Panc1 (cell line): ENCODE results near the gene KCNQ1OT1. TPM values are rescaled to one million over a fixed set of nuclear protein-coding genes. Genes with fewer than 3 reads are reported as not detected.

Experiments
- ATAC-seq: fragments of 200-7000 bp; cut with Tn5 transposase; 2 replicates; pipeline ENCODE4 v1.9.1; 2020; ENCODE audit warnings: mild to moderate bottlenecking, moderate library complexity
- BruUV-seq: library from RNA; stranded (reverse); fragments of 400-500 nt; replicated peaks from 2 replicates; lab custom pipeline; 2021; lab: Mats Ljungman, UMichigan
- CTCF ChIA-PET: fragments of 300-600 bp; sonication (Branson Sonifier 250); formaldehyde crosslinking; loops from one replicate; lab custom pipeline; 2022; ENCODE audit warnings: antibody characterized with exemption; lab: Charles Lee
- POLR2A ChIA-PET: fragments of 300-600 bp; sonication (Branson Sonifier 250); formaldehyde crosslinking; loops from one replicate; lab custom pipeline; 2022; ENCODE audit warnings: antibody characterized with exemption; lab: Charles Lee
- DNase-seq: peaks from one replicate; pipeline ENCODE4 v3.0.0-alpha.2; 2010; ENCODE audit warnings: low read depth, low spot score
- H3K27ac ChIP-seq: 2 replicates; pipeline ENCODE4 v1.5.1; 2011; ENCODE audit warnings: mild to moderate bottlenecking, low read length, inconsistent platforms
- H3K27me3 ChIP-seq: fragments of 200-500 bp; sonication (Bioruptor generic); 2 replicates; pipeline ENCODE4 v1.6.0; 2014; ENCODE audit warnings: low read length, inconsistent platforms; ENCODE audit not compliant: control insufficient read depth, insufficient read depth
- H3K36me3 ChIP-seq: fragments of 200-500 bp; sonication (Bioruptor generic); 2 replicates; pipeline ENCODE4 v1.5.1; 2014; ENCODE audit warnings: inconsistent platforms, mild to moderate bottlenecking, low read length, moderate library complexity; ENCODE audit not compliant: control insufficient read depth, insufficient read depth
- H3K4me1 ChIP-seq: 2 replicates; pipeline ENCODE4 v1.5.1; 2011; ENCODE audit warnings: inconsistent platforms, mild to moderate bottlenecking, low read length, moderate library complexity; ENCODE audit not compliant: control insufficient read depth, insufficient read depth
- H3K4me3 ChIP-seq, 2 experiments: 2 replicates each; pipeline ENCODE4 v1.5.1; 2011 to 2012; ENCODE audit warnings: low read depth in 2 of 2, low read length in 2 of 2, mild to moderate bottlenecking in 2 of 2, inconsistent platforms in 1 of 2, moderate library complexity in 1 of 2
- H3K9me3 ChIP-seq: fragments of 200-500 bp; sonication (Bioruptor generic); 2 replicates; pipeline ENCODE4 v1.5.1; 2014; ENCODE audit warnings: low read depth, mild to moderate bottlenecking, inconsistent platforms, low read length, moderate library complexity; ENCODE audit not compliant: control insufficient read depth, insufficient read depth
- POLR2AphosphoS5 ChIP-seq: IDR thresholded peaks from 2 replicates; pipeline ENCODE4 v1.6.1; 2012; ENCODE audit warnings: mild to moderate bottlenecking, low read depth, low read length, moderate library complexity
- SIN3A ChIP-seq: IDR thresholded peaks from 2 replicates; pipeline ENCODE4 v1.6.1; 2012; ENCODE audit warnings: low read depth, mild to moderate bottlenecking, low read length, moderate library complexity, borderline replicate concordance; ENCODE audit not compliant: insufficient read depth
- TCF7L2 ChIP-seq: IDR thresholded peaks from 2 replicates; pipeline ENCODE4 v1.6.1; 2011; ENCODE audit warnings: mild to moderate bottlenecking, low read depth, low read length, inconsistent platforms
- in situ Hi-C: cut with HindIII; loops from 2 replicates; pipeline ENCODE4 v1.10.0; 2016; ENCODE audit warnings: low sequenced_read_pairs, low pct_unique_long_range_greater_than_20kb
- intact Hi-C: fragments of 100-400 bp; cut with micrococcal nuclease; formaldehyde crosslinking; loops from one replicate; pipeline ENCODE4 v1.10.0; 2022; ENCODE audit not compliant: unreplicated experiment
- total RNA-seq: library from RNA; stranded (reverse); gene quantifications from one replicate; pipeline ENCODE4 v1.2.1, GENCODE V29; 2021; ENCODE audit not compliant: unreplicated experiment
- TF ChIP-seq, protein P1 (sequence below), 2 experiments: IDR thresholded peaks; 2 replicates each; pipeline ENCODE4 v1.6.1; 2011 to 2012; ENCODE audit warnings: low read depth in 2 of 2, control low read depth in 1 of 2, low read length in 1 of 2, mild to moderate bottlenecking in 1 of 2, moderate library complexity in 1 of 2; ENCODE audit not compliant: insufficient read depth in 1 of 2
- TF ChIP-seq, protein P2 (sequence below): fragments of 450-650 bp; IDR thresholded peaks from 2 replicates; pipeline ENCODE4 v1.5.1; 2017; ENCODE audit warnings: mild to moderate bottlenecking

Gene KCNQ1OT1
- total RNA-seq, 1 experiment from 2014 or later = 1.3 TPM

DNA sequence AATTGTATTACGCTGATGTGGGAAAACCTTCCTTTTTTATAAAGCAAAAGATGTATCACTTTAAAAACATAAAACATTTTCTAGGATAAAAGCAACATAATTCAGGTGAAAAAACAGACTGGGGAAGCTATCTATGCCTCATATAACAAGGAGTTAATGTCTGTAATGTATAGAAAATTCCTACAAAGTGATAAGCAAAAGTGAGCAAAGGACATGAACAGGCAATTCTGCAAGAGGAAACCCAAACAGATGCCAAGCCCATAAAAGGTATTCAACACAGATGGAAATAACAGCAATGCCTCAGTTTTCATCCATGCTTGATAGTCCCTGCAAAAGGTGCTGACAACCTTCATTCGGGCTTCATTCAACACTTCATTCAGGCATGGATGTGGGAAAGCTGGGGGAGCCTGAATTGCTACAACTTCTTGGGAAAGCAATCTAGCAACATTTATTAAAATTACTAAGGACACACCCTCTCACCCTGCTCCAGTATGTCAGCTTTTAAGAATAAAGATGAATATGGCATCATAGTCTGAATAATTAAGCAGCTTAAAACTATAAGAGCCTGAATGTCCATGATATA, 39.3 kb downstream of the KCNQ1OT1 start:
- no TSS peak for BruUV-seq
- in situ Hi-C loops (no loop called here), intact Hi-C loops (no loop called here)
- TF ChIP-seq POLR2AphosphoS5 (no peak), TCF7L2 (no peak), SIN3A (no peak)
- TF ChIP-seq, protein P1, sequence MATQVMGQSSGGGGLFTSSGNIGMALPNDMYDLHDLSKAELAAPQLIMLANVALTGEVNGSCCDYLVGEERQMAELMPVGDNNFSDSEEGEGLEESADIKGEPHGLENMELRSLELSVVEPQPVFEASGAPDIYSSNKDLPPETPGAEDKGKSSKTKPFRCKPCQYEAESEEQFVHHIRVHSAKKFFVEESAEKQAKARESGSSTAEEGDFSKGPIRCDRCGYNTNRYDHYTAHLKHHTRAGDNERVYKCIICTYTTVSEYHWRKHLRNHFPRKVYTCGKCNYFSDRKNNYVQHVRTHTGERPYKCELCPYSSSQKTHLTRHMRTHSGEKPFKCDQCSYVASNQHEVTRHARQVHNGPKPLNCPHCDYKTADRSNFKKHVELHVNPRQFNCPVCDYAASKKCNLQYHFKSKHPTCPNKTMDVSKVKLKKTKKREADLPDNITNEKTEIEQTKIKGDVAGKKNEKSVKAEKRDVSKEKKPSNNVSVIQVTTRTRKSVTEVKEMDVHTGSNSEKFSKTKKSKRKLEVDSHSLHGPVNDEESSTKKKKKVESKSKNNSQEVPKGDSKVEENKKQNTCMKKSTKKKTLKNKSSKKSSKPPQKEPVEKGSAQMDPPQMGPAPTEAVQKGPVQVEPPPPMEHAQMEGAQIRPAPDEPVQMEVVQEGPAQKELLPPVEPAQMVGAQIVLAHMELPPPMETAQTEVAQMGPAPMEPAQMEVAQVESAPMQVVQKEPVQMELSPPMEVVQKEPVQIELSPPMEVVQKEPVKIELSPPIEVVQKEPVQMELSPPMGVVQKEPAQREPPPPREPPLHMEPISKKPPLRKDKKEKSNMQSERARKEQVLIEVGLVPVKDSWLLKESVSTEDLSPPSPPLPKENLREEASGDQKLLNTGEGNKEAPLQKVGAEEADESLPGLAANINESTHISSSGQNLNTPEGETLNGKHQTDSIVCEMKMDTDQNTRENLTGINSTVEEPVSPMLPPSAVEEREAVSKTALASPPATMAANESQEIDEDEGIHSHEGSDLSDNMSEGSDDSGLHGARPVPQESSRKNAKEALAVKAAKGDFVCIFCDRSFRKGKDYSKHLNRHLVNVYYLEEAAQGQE (IDR thresholded peaks at IDR 0.05; ENCODE audit: insufficient read depth in 1 of 2, low read depth in 2 of 2, low read length in 1 of 2) = no peak
- TF ChIP-seq, protein P2, sequence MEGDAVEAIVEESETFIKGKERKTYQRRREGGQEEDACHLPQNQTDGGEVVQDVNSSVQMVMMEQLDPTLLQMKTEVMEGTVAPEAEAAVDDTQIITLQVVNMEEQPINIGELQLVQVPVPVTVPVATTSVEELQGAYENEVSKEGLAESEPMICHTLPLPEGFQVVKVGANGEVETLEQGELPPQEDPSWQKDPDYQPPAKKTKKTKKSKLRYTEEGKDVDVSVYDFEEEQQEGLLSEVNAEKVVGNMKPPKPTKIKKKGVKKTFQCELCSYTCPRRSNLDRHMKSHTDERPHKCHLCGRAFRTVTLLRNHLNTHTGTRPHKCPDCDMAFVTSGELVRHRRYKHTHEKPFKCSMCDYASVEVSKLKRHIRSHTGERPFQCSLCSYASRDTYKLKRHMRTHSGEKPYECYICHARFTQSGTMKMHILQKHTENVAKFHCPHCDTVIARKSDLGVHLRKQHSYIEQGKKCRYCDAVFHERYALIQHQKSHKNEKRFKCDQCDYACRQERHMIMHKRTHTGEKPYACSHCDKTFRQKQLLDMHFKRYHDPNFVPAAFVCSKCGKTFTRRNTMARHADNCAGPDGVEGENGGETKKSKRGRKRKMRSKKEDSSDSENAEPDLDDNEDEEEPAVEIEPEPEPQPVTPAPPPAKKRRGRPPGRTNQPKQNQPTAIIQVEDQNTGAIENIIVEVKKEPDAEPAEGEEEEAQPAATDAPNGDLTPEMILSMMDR = no peak
- Histone ChIP-seq H3K4me3 (no peak overlapping the region), H3K4me1 (no peaks in the 10 kb centered on the region), H3K27me3 (no peaks in the 10 kb centered on the region), H3K9me3 (peaks cover 27% of the 10 kb centered on the region), H3K27ac (no peak overlapping the region), H3K36me3 (no peaks in the 10 kb centered on the region)
- ChIA-PET CTCF (no interaction called here), POLR2A (no interaction called here)
- DNase-seq (no peak), ATAC-seq (no peak)

- Histone ChIP-seq H3K27ac (no peak overlapping the region), H3K36me3 (no peaks in the 10 kb centered on the region), H3K27me3 (no peaks in the 10 kb centered on the region), H3K4me3 (no peak overlapping the region), H3K4me1 (no peaks in the 10 kb centered on the region), H3K9me3 (peaks cover 31% of the 10 kb centered on the region)
- in situ Hi-C loops = no loop called here
- BruUV-seq = no TSS peak
- intact Hi-C loops = no loop called here
- DNase-seq = no peak
- TF ChIP-seq, protein P1 (IDR thresholded peaks at IDR 0.05; ENCODE audit: insufficient read depth in 1 of 2, low read depth in 2 of 2, low read length in 1 of 2) = no peak
- no peak for TF ChIP-seq TCF7L2
- TF ChIP-seq POLR2AphosphoS5 = no peak
- TF ChIP-seq, protein P2 = no peak
- TF ChIP-seq SIN3A = no peak
- CTCF ChIA-PET = no interaction called here
- no peak for ATAC-seq
- POLR2A ChIA-PET = no interaction called here
Measured at GRCh38 chr11:2657697-2658284, 42.0 kb downstream of the KCNQ1OT1 start.
